ENCODE results near the gene CNTN5.

DNA sequence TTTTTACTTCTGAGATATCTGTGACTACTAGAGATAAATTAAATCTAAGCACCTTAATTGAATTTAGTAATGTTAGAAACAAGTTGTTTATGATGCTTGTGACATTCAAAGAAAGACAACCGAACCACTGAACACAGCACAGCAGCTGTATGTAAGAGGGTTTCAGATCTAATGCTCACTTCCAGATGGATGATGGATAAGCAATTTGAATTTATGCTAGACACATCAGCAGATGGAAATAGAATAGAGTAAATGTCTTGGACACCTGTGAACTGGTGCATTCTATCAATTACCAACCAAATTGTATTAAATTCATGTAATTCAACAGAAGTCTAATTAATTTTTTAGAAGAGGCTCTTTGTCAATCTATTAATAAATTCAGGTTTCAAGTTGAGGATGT lies 306.3 kb downstream of the CNTN5 start:
- TF ChIP-seq EZH2 (IDR thresholded peaks at IDR 0.05; ENCODE audit: low read length, missing control alignments) = no peak
- TF ChIP-seq, protein P1, sequence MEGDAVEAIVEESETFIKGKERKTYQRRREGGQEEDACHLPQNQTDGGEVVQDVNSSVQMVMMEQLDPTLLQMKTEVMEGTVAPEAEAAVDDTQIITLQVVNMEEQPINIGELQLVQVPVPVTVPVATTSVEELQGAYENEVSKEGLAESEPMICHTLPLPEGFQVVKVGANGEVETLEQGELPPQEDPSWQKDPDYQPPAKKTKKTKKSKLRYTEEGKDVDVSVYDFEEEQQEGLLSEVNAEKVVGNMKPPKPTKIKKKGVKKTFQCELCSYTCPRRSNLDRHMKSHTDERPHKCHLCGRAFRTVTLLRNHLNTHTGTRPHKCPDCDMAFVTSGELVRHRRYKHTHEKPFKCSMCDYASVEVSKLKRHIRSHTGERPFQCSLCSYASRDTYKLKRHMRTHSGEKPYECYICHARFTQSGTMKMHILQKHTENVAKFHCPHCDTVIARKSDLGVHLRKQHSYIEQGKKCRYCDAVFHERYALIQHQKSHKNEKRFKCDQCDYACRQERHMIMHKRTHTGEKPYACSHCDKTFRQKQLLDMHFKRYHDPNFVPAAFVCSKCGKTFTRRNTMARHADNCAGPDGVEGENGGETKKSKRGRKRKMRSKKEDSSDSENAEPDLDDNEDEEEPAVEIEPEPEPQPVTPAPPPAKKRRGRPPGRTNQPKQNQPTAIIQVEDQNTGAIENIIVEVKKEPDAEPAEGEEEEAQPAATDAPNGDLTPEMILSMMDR (conservative IDR thresholded peaks at IDR 0.05 in 1 of 2, IDR thresholded peaks at IDR 0.05 in 1 of 2; ENCODE audit: low read depth in 1 of 2, low read length in 2 of 2) = no peak
